Measurements from ENCODE around the gene DCDC2.
"Not testable (repeated sequence)": the region's sequence is repeated elsewhere in the genome, so short reads cannot be mapped to it uniquely, and the experiment has no call there.

DCDC2 gene

GRCh38 chr6:24329022-24329421 is 28.8 kb downstream of the DCDC2 start:
- DNase-seq (ENCODE audit: low read depth in 1 of 2, low spot score in 1 of 2) = no peak

- DNase-seq (ENCODE audit: low read depth in 1 of 2, low spot score in 1 of 2) = no peak
Measured at GRCh38 chr6:24327756-24328155, 30.1 kb downstream of the DCDC2 start.

GRCh38 chr6:24325978-24326377 is 31.9 kb downstream of the DCDC2 start:
- no peak for DNase-seq (ENCODE audit: low read depth in 1 of 2, low spot score in 1 of 2)

GRCh38 chr6:24324617-24325016 is 33.2 kb downstream of the DCDC2 start:
- no peak for DNase-seq (ENCODE audit: low read depth in 1 of 2, low spot score in 1 of 2)

GRCh38 chr6:24323632-24324337 is 34.1 kb downstream of the DCDC2 start:
- DNase-seq (ENCODE audit: low read depth in 1 of 2, low spot score in 1 of 2) = no peak

- no peak for DNase-seq (ENCODE audit: low read depth in 1 of 2, low spot score in 1 of 2)
Measured at GRCh38 chr6:24322924-24323323, 34.9 kb downstream of the DCDC2 start.

DNA sequence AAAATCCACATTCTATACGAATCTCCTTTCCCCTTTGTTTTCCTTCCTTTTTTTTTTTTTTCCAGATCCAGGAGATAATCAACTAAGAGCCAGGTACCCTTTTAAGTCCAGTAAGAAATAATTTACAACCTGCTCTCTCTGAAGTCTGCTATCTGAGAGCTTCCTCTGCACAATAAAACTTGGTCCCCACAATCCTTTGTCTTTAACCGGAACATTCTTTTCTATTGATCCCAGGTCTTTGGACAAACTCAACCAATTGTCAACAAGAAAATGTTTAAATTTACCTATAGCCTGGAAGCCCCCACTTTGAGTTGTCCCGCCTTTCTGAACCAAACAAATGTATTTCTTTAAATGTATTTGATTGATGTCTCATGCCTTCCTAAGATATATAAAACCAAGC is 35.4 kb downstream of the DCDC2 start:
- DNase-seq (ENCODE audit: low read depth in 1 of 2, low spot score in 1 of 2) = not testable (repeated sequence)

- DNase-seq (ENCODE audit: low read depth in 1 of 2, low spot score in 1 of 2) = no peak
Measured at GRCh38 chr6:24321538-24322162, 36.2 kb downstream of the DCDC2 start.

DNA sequence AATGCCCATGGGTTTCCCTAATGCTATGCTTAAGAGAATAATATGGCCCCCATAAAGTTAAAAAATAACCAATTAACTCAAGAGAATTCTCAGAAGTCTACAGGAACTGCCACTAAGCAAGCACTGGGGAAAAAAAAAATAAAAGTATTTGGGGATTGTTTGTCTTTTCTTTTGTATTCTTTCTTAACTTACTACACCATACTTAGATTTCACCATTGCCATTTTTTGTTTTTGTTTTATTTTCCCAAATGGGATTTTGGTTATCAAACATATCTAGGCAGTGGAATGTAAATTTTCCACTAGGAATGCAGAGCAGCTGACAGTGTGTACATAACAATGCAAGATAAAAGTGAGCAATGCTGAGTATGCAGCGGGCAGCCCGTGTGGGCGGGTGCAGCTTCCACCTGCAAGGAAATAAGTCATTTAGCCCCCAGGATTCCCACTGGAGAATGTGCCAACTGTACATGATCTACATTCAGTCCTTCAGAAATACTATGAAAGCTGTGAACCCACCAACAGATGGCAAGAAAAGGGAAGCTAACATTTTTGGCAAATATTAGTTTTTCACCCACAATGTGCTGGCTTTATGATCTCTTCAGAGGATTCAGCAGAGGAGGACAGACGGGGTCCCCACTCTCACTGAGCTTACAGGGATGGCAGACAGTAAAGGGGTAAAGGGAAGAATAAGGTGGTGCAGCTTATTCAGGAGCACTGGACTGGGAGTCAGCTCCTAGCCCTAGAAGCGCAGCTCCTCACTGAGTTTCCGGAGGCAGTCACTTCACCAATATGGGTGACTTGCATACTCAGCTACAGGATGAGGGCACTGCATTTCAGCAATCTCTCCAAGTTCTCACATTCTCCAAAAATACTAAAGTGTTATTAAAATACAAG is 44.4 kb downstream of the DCDC2 start:
- DNase-seq (ENCODE audit: low read depth in 1 of 2, low spot score in 1 of 2) = no peak

DNA sequence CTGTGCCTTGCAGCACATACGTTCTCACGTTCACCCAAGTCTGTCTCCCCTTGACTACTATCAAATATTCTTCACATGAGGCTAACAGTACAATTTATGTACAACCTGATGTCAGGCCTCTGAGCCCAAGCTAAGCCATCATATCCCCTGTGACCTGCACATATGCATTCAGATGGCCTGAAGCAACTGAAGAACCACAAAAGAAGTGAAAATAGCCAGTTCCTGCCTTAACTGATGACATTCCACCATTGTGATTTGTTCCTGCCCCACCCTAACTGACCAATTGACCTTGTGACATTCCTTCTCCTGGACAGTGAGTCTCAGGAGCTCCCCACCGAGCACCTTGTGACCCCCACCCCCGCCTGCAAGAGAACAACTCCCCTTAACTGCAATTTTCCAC is 46.1 kb downstream of the DCDC2 start:
- not testable (repeated sequence) for DNase-seq (ENCODE audit: low read depth in 1 of 2, low spot score in 1 of 2)

DNA sequence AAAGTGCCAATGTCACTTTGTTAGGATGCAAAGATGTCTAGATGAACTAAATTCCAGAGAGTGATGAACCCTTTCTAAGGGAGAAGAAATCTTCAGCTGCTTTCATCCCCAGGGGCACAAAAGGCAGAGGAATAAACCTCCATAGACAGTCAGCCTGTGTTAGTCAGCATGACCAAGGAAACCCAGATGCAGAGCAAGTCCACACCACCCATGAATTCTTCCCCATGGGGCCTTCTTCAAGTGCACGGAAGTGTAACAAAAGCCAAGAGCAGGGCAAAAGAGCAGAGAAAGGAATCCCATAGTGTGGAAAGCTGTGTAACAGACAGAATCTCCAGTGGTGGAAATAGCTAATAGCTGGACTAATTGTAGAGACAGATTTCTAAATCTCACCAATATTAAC is 50.0 kb downstream of the DCDC2 start:
- no peak for DNase-seq (ENCODE audit: low read depth in 1 of 2, low spot score in 1 of 2)

GRCh38 chr6:24306936-24307335 is 50.9 kb downstream of the DCDC2 start:
- no peak for DNase-seq (ENCODE audit: low read depth in 1 of 2, low spot score in 1 of 2)

- no peak for DNase-seq (ENCODE audit: low read depth in 1 of 2, low spot score in 1 of 2)
Measured at GRCh38 chr6:24306038-24306437, 51.8 kb downstream of the DCDC2 start.

DNA sequence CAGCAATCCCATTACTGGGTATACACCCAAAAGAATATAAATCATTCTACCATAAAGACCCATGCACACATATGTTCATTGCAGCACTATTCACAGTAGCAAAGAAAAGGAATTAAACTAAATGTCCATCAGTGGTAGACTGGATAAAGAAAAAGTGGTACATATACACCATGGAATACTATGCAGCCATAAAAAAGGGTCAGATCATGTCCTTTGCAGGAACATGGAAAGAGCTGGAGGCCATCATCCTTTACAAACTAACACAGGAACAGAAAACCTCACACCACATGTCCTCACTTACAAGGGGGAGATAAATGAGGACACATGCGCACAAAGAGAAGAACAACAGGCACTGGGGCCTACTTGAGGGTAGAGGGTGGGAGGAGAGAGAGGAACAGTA is 60.9 kb downstream of the DCDC2 start:
- DNase-seq (ENCODE audit: low read depth in 1 of 2, low spot score in 1 of 2) = no peak

GRCh38 chr6:24293852-24294251 is 64.0 kb downstream of the DCDC2 start:
- DNase-seq (ENCODE audit: low read depth in 1 of 2, low spot score in 1 of 2) = not testable (repeated sequence)

GRCh38 chr6:24287239-24287638 is 70.6 kb downstream of the DCDC2 start:
- DNase-seq (ENCODE audit: low read depth in 1 of 2, low spot score in 1 of 2) = no peak

GRCh38 chr6:24284006-24284405 is 73.9 kb downstream of the DCDC2 start:
- DNase-seq (ENCODE audit: low read depth in 1 of 2, low spot score in 1 of 2) = no peak

DNA sequence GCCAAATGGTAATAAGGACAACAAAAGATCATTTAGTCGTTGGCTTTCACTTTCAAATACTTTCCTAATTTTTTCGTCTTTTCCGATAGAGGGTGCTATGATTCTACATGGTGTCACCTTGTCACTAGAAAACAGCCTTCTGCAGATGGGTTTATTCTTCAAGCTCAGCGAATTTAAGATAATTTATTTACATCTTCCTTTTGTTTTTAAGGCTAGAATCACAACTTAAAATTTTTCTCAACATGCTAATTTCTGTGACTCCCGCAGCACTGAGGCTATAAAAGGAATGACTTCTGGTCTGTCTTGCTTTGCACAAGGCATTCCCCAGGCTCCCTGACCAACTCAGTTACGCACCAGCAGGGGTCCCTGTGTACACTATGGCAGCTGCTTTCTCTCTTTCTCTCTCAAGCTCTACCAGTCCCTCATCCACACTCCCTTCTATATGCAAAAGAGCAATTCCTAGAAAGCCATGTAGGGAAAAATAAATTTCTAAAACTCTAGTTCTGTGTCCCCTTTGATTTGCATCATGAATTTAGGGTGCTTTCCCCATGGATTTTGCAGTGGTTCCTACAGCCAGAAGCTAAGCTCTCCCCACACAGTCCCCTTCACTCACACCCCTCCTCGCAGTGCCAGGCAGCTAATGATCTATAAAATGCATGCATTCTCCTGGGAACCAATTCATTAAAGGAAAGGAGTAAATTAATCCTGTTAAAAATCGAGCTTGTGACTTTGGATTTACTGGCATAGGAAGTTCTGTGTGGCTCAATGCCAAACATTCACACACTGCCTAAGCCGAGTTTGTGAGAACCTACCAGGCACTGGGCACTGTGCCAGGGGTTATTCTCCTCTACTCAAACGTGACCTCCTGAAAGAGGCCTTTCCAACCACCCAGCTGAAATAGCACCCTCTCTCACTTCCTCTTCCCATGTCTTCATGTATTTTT is 74.5 kb downstream of the DCDC2 start:
- peak in 1 of 2 donors; percentile 5 for DNase-seq (ENCODE audit: low read depth in 1 of 2, low spot score in 1 of 2)

DNA sequence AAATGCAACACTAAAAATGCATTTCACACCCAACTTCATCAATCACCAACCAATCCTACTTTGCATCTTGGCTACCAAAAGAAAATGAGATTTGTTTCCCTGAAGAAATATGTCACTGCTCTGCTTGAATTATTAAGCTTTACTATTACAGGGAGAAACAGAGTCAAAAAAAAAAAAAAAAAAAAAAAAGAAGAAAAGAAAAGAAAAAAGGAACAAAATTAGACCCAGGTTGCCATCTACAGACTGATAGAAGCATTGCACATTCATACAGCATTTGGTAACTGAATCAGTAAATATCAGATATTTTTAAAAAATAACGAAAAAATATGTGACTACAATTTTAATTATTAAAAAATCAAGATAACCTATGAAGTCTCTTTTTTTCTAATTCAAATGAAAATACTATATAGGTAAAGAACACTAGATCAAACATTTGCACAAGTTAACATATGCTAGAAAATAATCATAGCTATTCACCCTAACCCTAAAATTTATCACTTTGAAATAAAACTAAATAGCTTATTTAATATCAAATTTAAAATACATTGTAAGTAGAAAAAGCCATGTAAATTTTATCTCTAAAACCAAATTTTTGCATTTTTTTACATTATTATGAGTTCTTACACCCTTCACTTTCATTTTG is 83.3 kb downstream of the DCDC2 start:
- no peak for DNase-seq (ENCODE audit: low read depth in 1 of 2, low spot score in 1 of 2)

DNA sequence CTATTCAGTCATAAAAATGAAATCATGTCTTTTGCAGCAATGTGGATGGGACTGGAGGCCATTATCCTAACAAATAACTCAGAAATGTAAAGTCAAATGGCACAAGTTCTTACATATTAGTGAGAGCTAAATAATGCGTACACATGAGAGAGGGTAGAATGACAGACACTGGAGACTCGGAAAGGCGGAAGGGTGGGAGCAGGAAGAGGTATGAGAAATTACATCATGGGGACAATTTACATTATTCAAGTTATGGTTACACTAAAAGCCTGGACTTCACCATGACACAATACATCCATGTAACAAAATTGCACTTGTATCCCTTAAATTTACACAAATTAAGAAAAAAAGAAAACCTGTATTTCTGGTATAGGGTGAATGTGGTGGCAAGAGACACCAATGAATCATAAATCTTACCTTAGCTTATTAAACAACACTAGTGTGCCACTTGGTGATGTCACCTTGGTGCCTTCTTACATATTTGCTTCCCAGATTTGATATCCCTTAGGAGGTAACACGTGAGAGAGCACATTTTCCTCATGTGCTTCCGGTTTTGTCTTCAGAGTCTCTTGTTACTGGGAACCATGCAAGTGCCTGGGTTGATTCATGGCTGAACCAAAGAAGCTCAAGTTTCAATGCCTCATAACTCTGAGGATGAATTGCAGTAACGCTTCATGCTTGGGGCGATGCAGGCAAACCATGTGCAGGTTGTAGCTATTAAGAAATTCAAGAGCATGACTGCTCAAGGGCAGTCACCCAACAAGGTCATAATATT is 84.6 kb downstream of the DCDC2 start:
- no peak for DNase-seq (ENCODE audit: low read depth in 1 of 2, low spot score in 1 of 2)
